PC-3 (cell line): ENCODE results near the gene DGKH. TPM values are rescaled to one million over a fixed set of nuclear protein-coding genes. Genes with fewer than 3 reads are reported as not detected.

Experiments used
- ATAC-seq: fragments of 200-7000 bp; cut with Tn5 transposase; 2 replicates; pipeline ENCODE4 v1.9.1; 2020; ENCODE audit warnings: mild to moderate bottlenecking, moderate library complexity
- BruUV-seq: library from RNA; stranded (reverse); fragments of 400-500 nt; replicated peaks from 2 replicates; lab custom pipeline; 2021; lab: Mats Ljungman, UMichigan
- CTCF ChIA-PET: fragments of 300-600 bp; sonication (Branson Sonifier 250); formaldehyde crosslinking; loops from one replicate; lab custom pipeline; 2022; ENCODE audit warnings: antibody characterized with exemption; lab: Charles Lee
- POLR2A ChIA-PET: fragments of 300-600 bp; sonication (Branson Sonifier 250); formaldehyde crosslinking; loops from one replicate; lab custom pipeline; 2022; ENCODE audit warnings: antibody characterized with exemption; ENCODE audit not compliant: unreplicated experiment; lab: Charles Lee
- DNase-seq: peaks from one replicate; pipeline ENCODE4 v3.0.0-alpha.2; 2015
- H2AFZ ChIP-seq: fragments of 300-600 bp; sonication (generic); 2 replicates; pipeline ENCODE4 v1.6.0; 2016; ENCODE audit warnings: antibody characterized with exemption, low read length
- H3F3A ChIP-seq: fragments of 300-600 bp; sonication (generic); one replicate; pipeline ENCODE4 v1.6.0; 2017; ENCODE audit warnings: antibody characterized with exemption, low read length, control low read depth, mild to moderate bottlenecking; ENCODE audit not compliant: unreplicated experiment
- H3K27ac ChIP-seq: fragments of 300-600 bp; sonication (generic); 2 replicates; pipeline ENCODE4 v1.5.1; 2016; ENCODE audit warnings: mild to moderate bottlenecking, low read length
- H3K27me3 ChIP-seq: fragments of 300-600 bp; sonication (generic); 2 replicates; pipeline ENCODE4 v1.6.1; 2016; ENCODE audit warnings: low read length, mixed read lengths
- H3K36me3 ChIP-seq: fragments of 300-600 bp; sonication (generic); 2 replicates; pipeline ENCODE4 v1.6.1; 2016; ENCODE audit warnings: low read depth, mixed run types, low read length, mixed read lengths
- H3K4me1 ChIP-seq: fragments of 300-600 bp; sonication (generic); 2 replicates; pipeline ENCODE4 v1.5.1; 2016; ENCODE audit warnings: low read length; ENCODE audit not compliant: insufficient read depth
- H3K4me2 ChIP-seq: fragments of 300-600 bp; sonication (generic); 2 replicates; pipeline ENCODE4 v1.6.0; 2016; ENCODE audit warnings: low read length
- H3K4me3 ChIP-seq: fragments of 300-600 bp; sonication (generic); 2 replicates; pipeline ENCODE4 v1.5.1; 2016; ENCODE audit warnings: mild to moderate bottlenecking, low read length, mixed read lengths
- H3K79me2 ChIP-seq: fragments of 300-600 bp; sonication (generic); 2 replicates; pipeline ENCODE4 v1.6.1; 2017; ENCODE audit warnings: low read length, mixed read lengths
- H3K9ac ChIP-seq: fragments of 300-600 bp; sonication (generic); 2 replicates; pipeline ENCODE4 v1.6.0; 2016; ENCODE audit warnings: mild to moderate bottlenecking, low read length
- H3K9me2 ChIP-seq: fragments of 300-600 bp; sonication (generic); replicated peaks from 2 replicates; pipeline ENCODE4 v1.6.1; 2016; ENCODE audit warnings: mixed run types, low read length, mixed read lengths
- H3K9me3 ChIP-seq: fragments of 300-600 bp; sonication (generic); 2 replicates; pipeline ENCODE4 v1.6.1; 2016; ENCODE audit warnings: low read length, mixed read lengths
- H4K20me1 ChIP-seq: fragments of 300-600 bp; sonication (generic); 2 replicates; pipeline ENCODE4 v1.6.1; 2016; ENCODE audit warnings: low read length, mixed read lengths
- CTCF ChIP-seq: fragments of 300-600 bp; sonication (generic); conservative IDR thresholded peaks from 2 replicates; pipeline ENCODE4 v1.5.1; 2017; ENCODE audit warnings: antibody characterized with exemption, low read depth, mild to moderate bottlenecking, low read length
- EZH2 ChIP-seq: fragments of 300-600 bp; sonication (generic); IDR thresholded peaks from one replicate; pipeline ENCODE4 v1.6.1; 2017; ENCODE audit warnings: antibody characterized with exemption, mild to moderate bottlenecking, low read length; ENCODE audit not compliant: unreplicated experiment
- EZH2phosphoT487 ChIP-seq: fragments of 300-600 bp; sonication (generic); IDR thresholded peaks from 2 replicates; pipeline ENCODE4 v1.6.1; 2018; ENCODE audit warnings: mild to moderate bottlenecking, antibody characterized with exemption, low read length, borderline replicate concordance
- intact Hi-C: fragments of 100-400 bp; cut with micrococcal nuclease; formaldehyde crosslinking; loops from 2 replicates; pipeline ENCODE4 v1.9.0; 2023
- total RNA-seq: library from RNA; depleted of rRNA; stranded (reverse); fragments of >200 nt; gene quantifications from 2 replicates; pipeline ENCODE4 v1.2.3, GENCODE V29; 2014

The DGKH gene
- total RNA-seq, 1 experiment from 2014 or later, result 5.9 TPM

GRCh38 chr13:42174344-42175162 lies 126.1 kb downstream of the DGKH start:
- DNase-seq (no peak), ATAC-seq (no peak)
- intact Hi-C loops, result no loop called here
- Histone ChIP-seq H3K79me2 (no peaks in the 10 kb centered on the region), H3K9me2 (no peaks in the 10 kb centered on the region), H3K4me2 (no peak overlapping the region), H3F3A (no peaks in the 10 kb centered on the region), H3K36me3 (peaks cover 3% of the 10 kb centered on the region; the same call in 1 of the 2 replicates), H3K27me3 (no peaks in the 10 kb centered on the region), H3K27ac (no peak overlapping the region), H3K4me3 (no peak overlapping the region), H3K4me1 (no peaks in the 10 kb centered on the region), H4K20me1 (no peaks in the 10 kb centered on the region), H3K9me3 (no peaks in the 10 kb centered on the region), H2AFZ (no peak overlapping the region), H3K9ac (no peak overlapping the region)
- POLR2A ChIA-PET, result no interaction called here
- CTCF ChIA-PET, result interaction anchor here (0.6 kb wide), 1 partner anchor 30 kb away, joined by 4 read pairs; no protein-coding TSS in a partner anchor
- BruUV-seq, result no TSS peak
- no peak for TF ChIP-seq CTCF
- TF ChIP-seq EZH2, result no peak
- TF ChIP-seq EZH2phosphoT487, result no peak

GRCh38 chr13:42176294-42176693 lies 127.8 kb downstream of the DGKH start:
- Histone ChIP-seq H3F3A (no peaks in the 10 kb centered on the region), H3K9me3 (no peaks in the 10 kb centered on the region), H3K4me1 (no peaks in the 10 kb centered on the region), H3K27ac (no peak overlapping the region), H2AFZ (no peak overlapping the region), H3K9ac (no peak overlapping the region), H3K9me2 (no peaks in the 10 kb centered on the region), H3K27me3 (no peaks in the 10 kb centered on the region), H4K20me1 (no peaks in the 10 kb centered on the region), H3K4me2 (no peak overlapping the region), H3K4me3 (no peak overlapping the region), H3K79me2 (no peaks in the 10 kb centered on the region), H3K36me3 (peaks cover 3% of the 10 kb centered on the region; the same call in 1 of the 2 replicates)
- no TSS peak for BruUV-seq
- TF ChIP-seq CTCF (no peak), EZH2 (no peak), EZH2phosphoT487 (no peak)
- intact Hi-C loops, result no loop called here
- DNase-seq, result no peak
- CTCF ChIA-PET, result no interaction called here
- no peak for ATAC-seq
- POLR2A ChIA-PET, result no interaction called here

GRCh38 chr13:42177189-42177588 lies 128.7 kb downstream of the DGKH start:
- H3K27ac ChIP-seq, result no peak overlapping the region
- no peaks in the 10 kb centered on the region for H3K9me3 ChIP-seq
- H3K4me3 ChIP-seq, result no peak overlapping the region
- no peak for DNase-seq
- H3K36me3 ChIP-seq, result peaks cover 3% of the 10 kb centered on the region; the same call in 1 of the 2 replicates
- H3K9me2 ChIP-seq, result no peaks in the 10 kb centered on the region
- CTCF ChIA-PET, result no interaction called here
- H3K79me2 ChIP-seq, result no peaks in the 10 kb centered on the region
- H3K9ac ChIP-seq, result no peak overlapping the region
- no TSS peak for BruUV-seq
- H3K4me2 ChIP-seq, result no peak overlapping the region
- intact Hi-C loops, result no loop called here
- no peaks in the 10 kb centered on the region for H3F3A ChIP-seq
- no peak overlapping the region for H2AFZ ChIP-seq
- POLR2A ChIA-PET, result no interaction called here
- no peaks in the 10 kb centered on the region for H4K20me1 ChIP-seq
- TF ChIP-seq EZH2phosphoT487 (no peak), EZH2 (no peak), CTCF (no peak)
- H3K27me3 ChIP-seq, result no peaks in the 10 kb centered on the region
- no peaks in the 10 kb centered on the region for H3K4me1 ChIP-seq
- ATAC-seq, result no peak
